Measurements from ENCODE around the gene HARBI1. TPM values are rescaled to one million over a fixed set of nuclear protein-coding genes. Genes with fewer than 3 reads are reported as not detected.

HARBI1 gene
- total and polyA plus RNA-seq, 10 of the 15 experiments (the other 5 are each of a cell fraction or from before 2014, with no cell fraction given), result 3.6 to 8.4 (median 5.2) TPM

GRCh38 chr11:46616551-46617133, 385 bp downstream of the HARBI1 start (continued):
- TF ChIP-seq, protein P1, sequence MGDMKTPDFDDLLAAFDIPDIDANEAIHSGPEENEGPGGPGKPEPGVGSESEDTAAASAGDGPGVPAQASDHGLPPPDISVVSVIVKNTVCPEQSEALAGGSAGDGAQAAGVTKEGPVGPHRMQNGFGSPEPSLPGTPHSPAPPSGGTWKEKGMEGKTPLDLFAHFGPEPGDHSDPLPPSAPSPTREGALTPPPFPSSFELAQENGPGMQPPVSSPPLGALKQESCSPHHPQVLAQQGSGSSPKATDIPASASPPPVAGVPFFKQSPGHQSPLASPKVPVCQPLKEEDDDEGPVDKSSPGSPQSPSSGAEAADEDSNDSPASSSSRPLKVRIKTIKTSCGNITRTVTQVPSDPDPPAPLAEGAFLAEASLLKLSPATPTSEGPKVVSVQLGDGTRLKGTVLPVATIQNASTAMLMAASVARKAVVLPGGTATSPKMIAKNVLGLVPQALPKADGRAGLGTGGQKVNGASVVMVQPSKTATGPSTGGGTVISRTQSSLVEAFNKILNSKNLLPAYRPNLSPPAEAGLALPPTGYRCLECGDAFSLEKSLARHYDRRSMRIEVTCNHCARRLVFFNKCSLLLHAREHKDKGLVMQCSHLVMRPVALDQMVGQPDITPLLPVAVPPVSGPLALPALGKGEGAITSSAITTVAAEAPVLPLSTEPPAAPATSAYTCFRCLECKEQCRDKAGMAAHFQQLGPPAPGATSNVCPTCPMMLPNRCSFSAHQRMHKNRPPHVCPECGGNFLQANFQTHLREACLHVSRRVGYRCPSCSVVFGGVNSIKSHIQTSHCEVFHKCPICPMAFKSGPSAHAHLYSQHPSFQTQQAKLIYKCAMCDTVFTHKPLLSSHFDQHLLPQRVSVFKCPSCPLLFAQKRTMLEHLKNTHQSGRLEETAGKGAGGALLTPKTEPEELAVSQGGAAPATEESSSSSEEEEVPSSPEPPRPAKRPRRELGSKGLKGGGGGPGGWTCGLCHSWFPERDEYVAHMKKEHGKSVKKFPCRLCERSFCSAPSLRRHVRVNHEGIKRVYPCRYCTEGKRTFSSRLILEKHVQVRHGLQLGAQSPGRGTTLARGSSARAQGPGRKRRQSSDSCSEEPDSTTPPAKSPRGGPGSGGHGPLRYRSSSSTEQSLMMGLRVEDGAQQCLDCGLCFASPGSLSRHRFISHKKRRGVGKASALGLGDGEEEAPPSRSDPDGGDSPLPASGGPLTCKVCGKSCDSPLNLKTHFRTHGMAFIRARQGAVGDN (IDR thresholded peaks at IDR 0.05), result no peak
- TF ChIP-seq CHD1 (IDR thresholded peaks at IDR 0.05; ENCODE audit: low read depth, low read length) (no peak), PML (IDR thresholded peaks at IDR 0.05; ENCODE audit: low read length) (peak; percentile 82), E2F4 (IDR thresholded peaks at IDR 0.05; ENCODE audit: low read depth, low read length) (no peak), USF1 (IDR thresholded peaks at IDR 0.05; ENCODE audit: borderline replicate concordance, extremely low read length, insufficient read depth, low read depth, low read length) (no peak), EZH2 (IDR thresholded peaks at IDR 0.05; ENCODE audit: borderline replicate concordance, control insufficient read depth, low read depth, low read length) (no peak), CREM (IDR thresholded peaks at IDR 0.05; ENCODE audit: low read depth) (no peak), SREBF1 (IDR thresholded peaks at IDR 0.05; ENCODE audit: low read length) (no peak), POLR2AphosphoS5 (IDR thresholded peaks at IDR 0.05; ENCODE audit: low read length) (0 out of 2 replicates have a peak, but pooled peaks have one; percentile 75), ATF7 (IDR thresholded peaks at IDR 0.05; ENCODE audit: low read depth) (0 out of 2 replicates have a peak, but pooled peaks have one; percentile 16), SIN3A (IDR thresholded peaks at IDR 0.05; ENCODE audit: low read depth, low read length) (no peak)
- TF ChIP-seq, protein P2, sequence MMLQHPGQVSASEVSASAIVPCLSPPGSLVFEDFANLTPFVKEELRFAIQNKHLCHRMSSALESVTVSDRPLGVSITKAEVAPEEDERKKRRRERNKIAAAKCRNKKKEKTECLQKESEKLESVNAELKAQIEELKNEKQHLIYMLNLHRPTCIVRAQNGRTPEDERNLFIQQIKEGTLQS (IDR thresholded peaks at IDR 0.05; ENCODE audit: borderline replicate concordance, extremely low read depth, low read depth, low read length), result no peak
- TF ChIP-seq, protein P3, sequence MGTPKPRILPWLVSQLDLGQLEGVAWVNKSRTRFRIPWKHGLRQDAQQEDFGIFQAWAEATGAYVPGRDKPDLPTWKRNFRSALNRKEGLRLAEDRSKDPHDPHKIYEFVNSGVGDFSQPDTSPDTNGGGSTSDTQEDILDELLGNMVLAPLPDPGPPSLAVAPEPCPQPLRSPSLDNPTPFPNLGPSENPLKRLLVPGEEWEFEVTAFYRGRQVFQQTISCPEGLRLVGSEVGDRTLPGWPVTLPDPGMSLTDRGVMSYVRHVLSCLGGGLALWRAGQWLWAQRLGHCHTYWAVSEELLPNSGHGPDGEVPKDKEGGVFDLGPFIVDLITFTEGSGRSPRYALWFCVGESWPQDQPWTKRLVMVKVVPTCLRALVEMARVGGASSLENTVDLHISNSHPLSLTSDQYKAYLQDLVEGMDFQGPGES (IDR thresholded peaks at IDR 0.05), result no peak
